ENCODE results near the gene CD58. TPM values are rescaled to one million over a fixed set of nuclear protein-coding genes. Genes with fewer than 3 reads are reported as not detected.

Gene CD58
- total and polyA plus RNA-seq, 9 donors: 5.2 to 14.4 (median 6.8) TPM

DNA sequence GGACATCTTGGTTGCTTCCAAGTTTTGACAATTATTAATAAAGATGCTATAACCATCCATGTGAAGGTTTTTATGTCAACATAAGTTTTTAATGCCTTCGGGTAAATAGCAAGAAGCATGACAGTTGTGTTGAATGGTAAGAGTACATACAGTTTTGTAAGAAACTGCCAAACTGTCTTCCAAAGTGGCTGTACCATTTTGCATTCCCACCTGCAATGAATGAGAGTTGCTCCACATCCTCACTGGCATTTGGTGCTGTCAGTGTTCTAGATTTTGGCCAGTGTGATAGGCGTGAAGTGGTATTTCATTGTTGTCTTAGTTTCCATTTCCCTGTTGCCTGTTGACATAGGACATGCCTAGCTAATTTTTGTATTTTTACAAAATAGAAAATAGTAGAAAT lies 45.4 kb downstream of the CD58 start:
- no peak for DNase-seq
- no peaks in the 10 kb centered on the region for H3K4me1 ChIP-seq (ENCODE audit: insufficient read depth)
- no peaks in the 10 kb centered on the region for H3K27me3 ChIP-seq
- no peaks in the 10 kb centered on the region for H3K9me3 ChIP-seq
- intact Hi-C loops (cut with DNase I): no loop called here
- WGBS, 3 donors: 96 to 98% (median 98%) methylated on average over 2 of the region's 2 CpGs
- H3K27ac ChIP-seq: no peak overlapping the region
- no peak overlapping the region for H3K4me3 ChIP-seq
- H3K36me3 ChIP-seq: no peaks in the 10 kb centered on the region
- TF ChIP-seq EP300 (IDR thresholded peaks at IDR 0.05) (no peak), POLR2A (IDR thresholded peaks at IDR 0.05) (no peak)
- TF ChIP-seq, protein P1, sequence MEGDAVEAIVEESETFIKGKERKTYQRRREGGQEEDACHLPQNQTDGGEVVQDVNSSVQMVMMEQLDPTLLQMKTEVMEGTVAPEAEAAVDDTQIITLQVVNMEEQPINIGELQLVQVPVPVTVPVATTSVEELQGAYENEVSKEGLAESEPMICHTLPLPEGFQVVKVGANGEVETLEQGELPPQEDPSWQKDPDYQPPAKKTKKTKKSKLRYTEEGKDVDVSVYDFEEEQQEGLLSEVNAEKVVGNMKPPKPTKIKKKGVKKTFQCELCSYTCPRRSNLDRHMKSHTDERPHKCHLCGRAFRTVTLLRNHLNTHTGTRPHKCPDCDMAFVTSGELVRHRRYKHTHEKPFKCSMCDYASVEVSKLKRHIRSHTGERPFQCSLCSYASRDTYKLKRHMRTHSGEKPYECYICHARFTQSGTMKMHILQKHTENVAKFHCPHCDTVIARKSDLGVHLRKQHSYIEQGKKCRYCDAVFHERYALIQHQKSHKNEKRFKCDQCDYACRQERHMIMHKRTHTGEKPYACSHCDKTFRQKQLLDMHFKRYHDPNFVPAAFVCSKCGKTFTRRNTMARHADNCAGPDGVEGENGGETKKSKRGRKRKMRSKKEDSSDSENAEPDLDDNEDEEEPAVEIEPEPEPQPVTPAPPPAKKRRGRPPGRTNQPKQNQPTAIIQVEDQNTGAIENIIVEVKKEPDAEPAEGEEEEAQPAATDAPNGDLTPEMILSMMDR (IDR thresholded peaks at IDR 0.05): no peak

DNA sequence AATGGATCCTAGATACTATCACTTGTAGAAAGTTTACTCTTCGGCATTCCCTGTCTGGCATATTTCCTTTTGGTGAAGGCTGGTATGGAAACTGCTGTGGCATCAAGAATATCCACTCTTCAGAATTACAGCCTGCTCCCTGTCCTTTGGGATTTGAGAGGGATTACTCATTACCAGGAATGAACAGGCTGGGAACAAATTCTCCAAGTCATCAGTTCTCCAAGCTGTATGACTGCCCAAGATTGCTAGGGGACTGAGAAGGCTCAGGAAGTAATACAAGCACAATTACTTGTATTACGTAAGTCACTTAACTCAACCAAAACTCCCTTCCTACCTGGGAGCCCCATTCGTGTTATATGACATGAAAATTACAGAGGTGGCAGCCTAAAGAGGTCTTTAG lies 49.6 kb downstream of the CD58 start:
- 74 to 89% (median 85%) methylated on average over 3 of the region's 3 CpGs for WGBS, 3 donors
- H3K27me3 ChIP-seq: no peaks in the 10 kb centered on the region
- intact Hi-C loops (cut with DNase I): no loop called here
- H3K9me3 ChIP-seq: no peaks in the 10 kb centered on the region
- DNase-seq: no peak
- no peak overlapping the region for H3K27ac ChIP-seq
- TF ChIP-seq POLR2A (IDR thresholded peaks at IDR 0.05) (no peak), EP300 (IDR thresholded peaks at IDR 0.05) (no peak)
- TF ChIP-seq, protein P1 (IDR thresholded peaks at IDR 0.05): no peak
- no peaks in the 10 kb centered on the region for H3K36me3 ChIP-seq
- no peak overlapping the region for H3K4me3 ChIP-seq
- no peaks in the 10 kb centered on the region for H3K4me1 ChIP-seq (ENCODE audit: insufficient read depth)

DNA sequence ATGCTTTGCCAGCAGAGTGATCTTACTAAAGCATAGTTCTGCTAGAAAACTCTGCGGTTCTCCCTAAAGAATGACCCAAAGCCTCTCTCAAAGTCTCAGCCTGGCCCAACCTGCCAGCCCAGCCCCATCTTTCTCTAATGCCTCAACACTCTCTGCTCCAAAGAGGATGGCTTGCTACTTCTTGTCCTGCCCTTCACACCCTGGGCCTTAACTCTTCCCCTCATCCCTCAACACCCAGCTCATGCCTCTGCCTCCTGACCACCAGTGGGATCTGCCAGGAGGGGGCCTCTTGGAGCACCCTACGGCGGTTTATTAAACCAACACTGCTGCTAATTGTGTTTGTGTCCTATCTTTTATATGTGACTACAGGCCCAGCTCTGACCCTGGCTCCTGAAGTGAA lies 52.4 kb downstream of the CD58 start:
- no peak overlapping the region for H3K4me3 ChIP-seq
- H3K9me3 ChIP-seq: no peaks in the 10 kb centered on the region
- intact Hi-C loops (cut with DNase I): no loop called here
- no peak overlapping the region for H3K27ac ChIP-seq
- TF ChIP-seq POLR2A (IDR thresholded peaks at IDR 0.05): no peak
- no peak for DNase-seq
- no peaks in the 10 kb centered on the region for H3K36me3 ChIP-seq
- WGBS, 3 donors: 92 to 94% (median 93%) methylated on average over 3 of the region's 3 CpGs
- no peaks in the 10 kb centered on the region for H3K27me3 ChIP-seq
- no peaks in the 10 kb centered on the region for H3K4me1 ChIP-seq (ENCODE audit: insufficient read depth)

DNA sequence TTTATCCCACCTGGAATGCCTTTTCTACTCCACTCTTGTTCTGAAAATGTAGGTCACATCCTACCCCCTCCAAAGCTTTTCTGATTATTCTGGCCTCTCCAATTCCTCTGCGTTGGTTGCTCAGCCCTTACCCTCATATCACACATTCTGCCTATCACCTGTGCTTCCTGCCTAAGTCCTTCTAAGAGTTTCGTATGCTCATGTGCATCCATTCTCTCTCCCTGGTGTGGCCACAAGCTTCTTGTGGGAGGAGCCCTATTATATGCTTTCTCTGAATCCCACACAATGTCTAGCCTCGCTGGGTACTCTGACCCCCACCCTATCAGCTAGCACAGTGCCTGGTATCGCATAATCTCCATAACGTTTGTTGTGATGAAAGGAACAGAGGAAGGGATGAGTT lies 54.2 kb downstream of the CD58 start:
- 79 to 85% (median 83%) methylated on average over 5 of the region's 5 CpGs for WGBS, 3 donors
- no peak for DNase-seq
- no peak for TF ChIP-seq POLR2A (IDR thresholded peaks at IDR 0.05)
- TF ChIP-seq, protein P1 (IDR thresholded peaks at IDR 0.05): no peak
- no peak for TF ChIP-seq EP300 (IDR thresholded peaks at IDR 0.05)
- no peaks in the 10 kb centered on the region for H3K9me3 ChIP-seq
- H3K4me1 ChIP-seq (ENCODE audit: insufficient read depth): no peaks in the 10 kb centered on the region
- H3K27ac ChIP-seq: no peak overlapping the region
- no peaks in the 10 kb centered on the region for H3K36me3 ChIP-seq
- H3K4me3 ChIP-seq: no peak overlapping the region
- intact Hi-C loops (cut with DNase I): no loop called here
- no peaks in the 10 kb centered on the region for H3K27me3 ChIP-seq

DNA sequence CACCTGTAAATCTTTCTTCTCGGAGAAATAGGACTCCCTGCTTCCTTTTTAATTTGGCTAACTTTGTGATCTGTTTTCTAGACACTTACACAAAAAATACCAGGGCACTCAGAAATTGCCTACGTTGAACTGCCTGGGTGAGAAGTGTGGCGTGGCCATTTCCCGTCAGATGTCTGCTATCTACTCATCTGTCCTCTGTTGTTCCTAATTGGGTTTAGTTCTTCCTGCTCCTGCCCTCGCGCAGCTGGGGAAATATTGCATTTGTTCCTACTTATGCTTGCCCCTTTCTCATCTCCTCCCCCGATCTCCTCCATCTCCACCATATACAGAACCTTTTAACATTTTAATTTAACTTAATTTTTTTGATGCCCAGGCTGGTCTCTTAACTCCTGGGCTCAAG lies 55.1 kb downstream of the CD58 start:
- Histone ChIP-seq H3K36me3 (no peaks in the 10 kb centered on the region), H3K4me3 (no peak overlapping the region), H3K4me1 (ENCODE audit: insufficient read depth) (no peaks in the 10 kb centered on the region), H3K27ac (no peak overlapping the region), H3K9me3 (no peaks in the 10 kb centered on the region), H3K27me3 (no peaks in the 10 kb centered on the region)
- intact Hi-C loops (cut with DNase I): loop anchor here in 1 of 4 donors (2.0 kb wide), 1 partner anchor 25 kb away; no protein-coding TSS in a partner anchor
- DNase-seq: no peak
- 76 to 82% (median 79%) methylated on average over 7 of the region's 7 CpGs for WGBS, 3 donors
- TF ChIP-seq EP300 (IDR thresholded peaks at IDR 0.05) (no peak), POLR2A (IDR thresholded peaks at IDR 0.05) (no peak)
- TF ChIP-seq, protein P1 (IDR thresholded peaks at IDR 0.05): no peak

Data from ovary (tissue), 9 donors.